NCI-H2227 (cell line): ENCODE results near the gene C3orf70.

Experiments used
- DNase-seq: peaks from one replicate; lab custom pipeline; 2025; ENCODE audit not compliant: unreplicated experiment; lab: John Stamatoyannopoulos, UW

The C3orf70 gene

DNA sequence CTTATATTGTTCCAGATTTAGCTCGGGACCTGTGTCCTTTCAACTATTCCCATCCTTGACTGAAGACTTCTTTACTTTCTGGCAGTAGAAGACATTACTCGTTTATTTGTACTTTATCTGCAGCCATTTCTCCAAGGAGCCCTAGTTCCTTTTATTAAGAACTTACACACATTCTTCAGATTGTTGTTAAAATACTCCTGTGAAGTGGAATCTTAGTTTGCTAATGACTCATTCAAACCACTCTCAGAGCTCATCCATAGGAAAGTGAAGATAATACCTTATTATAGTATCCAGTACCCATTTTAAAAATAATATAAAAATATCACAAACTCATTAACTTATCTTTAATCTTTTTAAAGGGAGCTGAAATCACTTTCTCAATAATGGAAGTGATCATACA lies 63.5 kb downstream of the C3orf70 start:
- no peak for DNase-seq

DNA sequence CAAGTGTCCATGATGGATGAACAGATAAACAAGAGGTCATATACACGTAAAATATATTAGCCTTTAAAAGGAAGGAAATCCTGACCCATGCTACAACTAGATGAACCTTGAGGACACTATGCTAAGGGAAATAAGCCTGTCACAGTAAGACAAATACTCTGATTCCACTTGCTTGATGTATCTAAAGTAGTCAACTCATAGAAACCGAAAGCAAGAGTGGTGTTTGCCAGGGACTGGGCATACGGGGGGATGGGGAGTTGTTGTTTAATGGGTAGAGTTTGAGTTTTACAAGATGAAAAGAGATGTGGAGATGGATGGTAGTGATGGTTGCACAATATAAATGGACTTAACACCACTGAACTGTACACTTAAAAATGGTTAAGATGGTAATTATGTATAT lies 65.4 kb downstream of the C3orf70 start:
- no peak for DNase-seq

DNA sequence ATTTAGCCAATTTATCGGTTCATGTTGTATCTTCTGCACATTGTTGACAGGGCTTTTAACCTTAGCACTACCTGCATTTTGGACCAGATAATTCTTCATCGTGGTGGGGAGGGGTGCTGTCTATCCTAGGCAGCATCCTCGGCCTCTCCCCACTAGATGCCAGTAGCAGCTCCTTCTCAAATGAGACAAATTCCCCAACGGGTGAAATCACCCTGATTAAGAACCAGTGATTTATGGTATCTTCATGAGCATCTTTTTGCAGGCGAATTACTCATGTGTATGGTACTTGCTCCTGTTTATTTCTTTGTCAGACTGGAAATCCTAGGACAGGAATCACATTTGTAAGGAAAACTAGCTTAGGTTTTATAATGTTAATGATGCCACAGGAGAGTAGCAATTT lies 68.0 kb downstream of the C3orf70 start:
- DNase-seq: no peak

DNA sequence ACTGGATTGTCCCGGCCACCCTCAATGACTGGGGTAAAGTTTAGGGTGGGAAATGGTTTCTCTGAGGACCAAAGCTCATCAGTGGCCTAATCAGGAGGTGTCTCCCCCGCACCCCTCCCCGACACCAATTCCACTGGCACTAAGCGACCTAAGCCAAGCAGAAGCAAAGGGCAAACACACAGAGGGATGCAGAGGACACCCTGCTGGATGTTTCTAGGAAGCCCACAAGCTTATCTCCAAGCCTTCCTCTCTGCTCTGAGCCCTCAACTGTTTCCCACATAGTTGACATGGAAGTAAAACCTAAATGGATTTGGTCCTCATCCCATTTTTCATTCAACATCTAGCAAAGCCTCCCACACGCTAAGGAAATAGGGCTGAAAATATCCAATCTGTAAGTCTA lies 68.5 kb downstream of the C3orf70 start:
- no peak for DNase-seq

DNA sequence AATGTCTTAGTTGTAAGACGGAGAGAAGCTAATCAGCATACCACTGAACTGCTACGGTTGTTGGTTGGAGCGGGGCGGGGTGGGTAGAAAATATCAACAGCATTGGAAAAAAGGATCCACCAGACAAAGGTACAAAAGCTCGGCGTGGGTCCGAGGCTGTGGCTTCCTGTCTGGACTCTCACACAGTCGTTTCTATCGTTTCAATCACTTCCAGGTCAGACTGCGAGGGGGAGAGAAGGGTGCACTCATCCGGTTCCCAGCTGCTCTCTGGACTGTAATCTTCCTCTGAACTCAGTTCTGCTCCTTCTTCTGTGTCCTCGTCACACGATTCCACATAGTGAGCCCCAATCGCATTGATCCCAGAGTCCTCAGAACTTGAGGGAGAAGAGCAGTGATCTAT lies 70.0 kb downstream of the C3orf70 start:
- DNase-seq: no peak

DNA sequence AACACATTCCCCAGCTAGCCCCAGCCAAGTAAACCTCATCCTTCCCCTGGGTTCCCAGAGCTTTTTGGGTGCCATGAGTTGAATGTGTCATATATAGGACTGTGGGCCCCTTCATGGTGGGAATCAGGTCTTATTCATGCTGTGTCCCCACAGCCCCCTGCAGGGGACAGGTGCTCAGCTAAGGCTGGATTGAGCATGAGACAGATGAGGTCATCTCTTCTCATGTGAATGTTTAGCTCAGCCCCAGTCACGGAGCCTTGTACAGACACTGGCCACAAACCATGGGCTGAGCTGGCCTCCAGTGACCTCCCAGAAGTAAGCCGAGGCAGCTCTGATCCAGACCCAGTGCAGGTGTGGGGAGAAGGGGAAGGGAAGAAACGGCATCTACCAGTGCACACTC lies 70.7 kb downstream of the C3orf70 start:
- no peak for DNase-seq

DNA sequence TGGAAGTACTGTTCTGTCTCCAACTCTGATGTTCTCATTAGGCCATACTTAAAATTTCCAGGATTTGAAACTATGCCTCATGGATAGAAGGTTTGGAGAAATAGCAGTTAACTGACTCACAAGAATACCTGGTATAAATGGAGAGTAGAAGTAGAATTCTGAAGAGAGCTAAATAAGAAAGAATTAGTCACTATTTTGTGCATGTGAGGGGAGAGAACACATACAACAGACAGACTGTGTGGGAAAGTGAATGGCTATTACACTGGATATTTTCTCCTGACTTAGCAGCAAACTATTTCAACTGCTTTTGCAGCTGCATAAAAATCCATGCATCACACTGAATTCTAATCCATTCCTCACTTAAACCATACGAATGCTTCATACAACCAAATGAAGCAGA lies 71.3 kb downstream of the C3orf70 start:
- DNase-seq: no peak

DNA sequence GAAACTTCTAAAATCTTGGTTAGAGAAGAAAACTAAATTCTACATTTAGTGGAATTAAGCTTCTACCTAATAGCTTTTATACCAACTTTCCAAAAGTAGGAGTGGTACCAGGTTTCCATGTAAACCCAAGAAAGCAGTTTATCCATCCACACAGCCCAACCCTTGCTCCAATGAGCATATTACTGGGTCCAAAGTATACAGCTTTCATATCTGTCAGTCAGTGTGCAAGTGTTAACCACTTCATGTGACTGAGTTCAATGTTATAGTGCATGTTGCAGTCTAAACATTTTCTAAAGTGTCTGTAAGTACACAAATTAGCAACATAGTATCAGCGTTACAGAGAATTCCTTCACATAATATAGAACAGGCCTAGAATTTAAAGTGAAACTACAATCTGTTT lies 73.2 kb downstream of the C3orf70 start:
- DNase-seq: no peak

DNA sequence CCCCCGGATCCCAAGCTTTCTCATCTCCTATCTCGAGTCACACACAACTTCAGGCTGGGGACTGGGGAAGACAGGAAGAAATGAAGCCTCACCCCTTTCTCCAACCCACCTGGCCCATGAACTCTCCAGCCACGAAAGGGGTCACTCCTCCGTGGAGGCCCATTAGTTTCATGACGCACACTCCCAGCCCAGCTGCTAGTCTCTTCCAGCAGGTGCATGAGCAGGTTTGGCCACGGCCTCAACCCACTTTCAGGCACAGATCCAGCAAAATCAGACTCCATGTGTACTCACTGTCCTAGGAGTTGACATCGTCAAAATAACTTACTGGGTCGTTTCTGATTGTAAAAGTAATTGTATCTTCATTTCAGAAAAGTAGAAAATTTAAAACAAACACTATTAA lies 76.6 kb downstream of the C3orf70 start:
- DNase-seq: no peak

DNA sequence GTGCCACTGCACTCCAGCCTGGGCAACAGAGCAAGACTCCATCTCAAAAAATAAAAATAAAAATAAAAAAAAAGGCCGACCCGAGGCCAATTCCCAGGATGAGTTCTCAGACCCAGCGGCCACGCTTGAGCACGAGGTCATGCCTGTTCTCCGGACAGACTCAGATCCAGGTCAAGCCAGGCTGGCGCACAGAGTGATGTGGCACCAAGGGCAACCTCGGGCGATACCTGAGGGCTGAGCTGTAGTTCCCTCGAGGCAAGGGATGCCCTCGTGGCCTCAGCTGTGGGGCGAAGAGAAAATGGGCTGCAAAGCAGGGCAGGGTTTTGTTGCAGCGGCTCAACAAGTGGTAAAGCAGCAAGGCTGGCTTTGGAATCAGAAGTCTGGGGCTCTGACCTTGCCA lies 77.3 kb downstream of the C3orf70 start:
- no peak for DNase-seq

DNA sequence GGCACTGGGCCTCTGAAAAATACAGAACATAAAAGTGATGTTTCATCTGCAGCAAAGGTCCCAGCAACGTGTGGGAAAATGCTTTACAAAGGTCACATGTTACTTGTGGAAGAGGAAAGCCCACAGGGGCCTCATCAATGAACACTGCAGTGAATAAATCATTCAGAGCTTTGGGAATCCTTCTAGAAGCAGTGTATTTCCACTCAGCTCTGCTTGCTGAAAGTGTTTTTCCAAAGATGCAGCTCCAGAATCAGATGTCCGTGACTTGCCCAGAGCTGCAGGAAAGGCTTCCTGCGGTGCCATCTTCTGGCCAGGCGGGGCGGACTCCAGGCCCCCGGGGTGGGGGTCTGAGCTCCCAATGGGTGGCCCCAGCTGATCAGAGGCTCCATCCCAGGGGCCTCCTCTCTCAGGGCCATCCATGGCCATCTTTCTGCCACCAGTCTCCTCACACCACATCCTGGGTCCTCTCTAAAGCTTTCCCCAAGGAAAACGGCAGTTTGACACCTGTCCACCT lies 81.5 kb downstream of the C3orf70 start:
- DNase-seq: no peak

DNA sequence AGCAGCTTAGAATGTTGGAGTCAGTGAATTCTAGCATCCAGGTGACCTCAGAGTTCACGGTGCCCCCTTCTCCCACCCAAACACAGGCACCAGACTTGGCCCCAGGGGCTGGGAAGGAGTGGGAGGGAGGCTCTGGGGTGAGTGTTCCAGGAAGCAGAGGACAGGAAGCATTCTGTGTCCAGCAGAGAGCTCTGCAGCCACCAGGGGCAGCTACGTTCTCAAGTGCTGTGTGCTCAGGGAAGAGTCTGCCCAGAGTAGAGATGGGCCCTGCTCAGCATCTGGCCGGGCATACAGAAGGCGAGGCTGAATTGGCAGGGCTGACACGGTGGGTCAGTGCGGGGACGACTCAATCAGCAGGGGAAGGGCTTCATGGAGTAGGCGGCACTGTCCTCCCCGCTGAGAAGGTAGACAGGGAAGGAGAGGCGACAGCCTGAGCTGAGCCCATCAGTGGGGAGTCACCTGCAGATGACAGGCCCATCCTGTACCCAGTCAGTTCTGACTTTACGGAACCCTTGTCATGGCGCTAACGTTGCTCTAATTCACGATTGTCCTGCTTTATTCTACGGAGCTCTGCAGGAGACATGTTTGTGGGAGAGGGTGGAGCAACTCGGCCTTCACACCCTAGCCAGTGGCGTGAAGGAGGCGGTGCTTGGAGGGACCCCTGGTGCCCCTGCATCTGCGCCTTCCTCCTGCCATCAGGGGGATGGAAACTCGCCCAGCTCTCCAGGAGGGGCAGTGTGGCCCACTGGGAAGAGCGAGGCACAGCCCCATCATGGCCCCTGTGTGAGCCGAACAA lies 82.2 kb downstream of the C3orf70 start:
- DNase-seq: peak; percentile 36

DNA sequence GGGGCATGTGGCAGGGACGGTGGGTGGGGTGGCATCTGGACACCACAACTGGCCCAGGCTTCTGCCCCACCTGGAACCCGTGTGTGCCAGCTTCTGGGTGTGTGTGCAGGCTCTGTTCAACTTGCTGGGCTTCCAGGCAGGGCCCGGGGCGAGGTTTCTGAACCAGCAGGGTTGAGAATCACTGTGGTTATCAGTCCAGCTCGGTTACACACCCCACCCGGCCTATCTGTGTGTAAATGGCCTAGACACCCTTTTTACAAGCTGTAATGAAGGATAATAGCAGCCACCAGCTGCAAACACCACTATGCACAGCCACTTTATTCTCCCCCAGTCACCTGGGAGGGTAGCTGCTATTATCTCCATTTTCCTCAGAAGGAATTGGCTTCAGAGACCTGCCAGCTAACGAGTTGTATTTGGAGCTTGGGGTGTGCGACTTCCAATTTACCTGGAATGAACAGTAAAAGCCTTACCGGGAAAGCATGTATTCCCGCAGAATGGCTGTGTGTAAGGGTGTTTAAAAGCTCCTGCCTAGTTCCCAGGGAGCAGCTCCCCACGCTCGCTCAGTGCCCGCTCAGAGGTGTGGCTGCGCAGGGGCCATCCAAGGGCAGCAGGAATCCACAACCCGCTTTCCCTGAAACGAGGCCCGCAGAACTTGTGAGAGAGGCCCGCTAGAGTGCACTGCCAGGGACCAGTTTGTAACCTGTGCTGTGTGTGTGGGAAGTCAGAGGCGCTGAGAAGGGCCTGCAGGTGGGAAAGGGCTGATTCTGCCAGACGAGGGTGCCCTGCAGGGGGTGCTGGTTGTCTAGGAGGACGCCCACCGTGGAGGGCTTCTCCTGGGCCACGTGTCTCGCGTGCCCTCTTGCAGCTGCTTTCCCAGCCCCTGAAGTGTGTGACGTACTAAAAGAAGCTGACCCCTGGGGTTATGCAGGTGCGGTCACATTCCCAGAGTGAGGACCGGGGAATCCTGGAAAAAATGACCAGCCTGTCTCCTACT lies 83.5 kb downstream of the C3orf70 start:
- peak; percentile 80 for DNase-seq

DNA sequence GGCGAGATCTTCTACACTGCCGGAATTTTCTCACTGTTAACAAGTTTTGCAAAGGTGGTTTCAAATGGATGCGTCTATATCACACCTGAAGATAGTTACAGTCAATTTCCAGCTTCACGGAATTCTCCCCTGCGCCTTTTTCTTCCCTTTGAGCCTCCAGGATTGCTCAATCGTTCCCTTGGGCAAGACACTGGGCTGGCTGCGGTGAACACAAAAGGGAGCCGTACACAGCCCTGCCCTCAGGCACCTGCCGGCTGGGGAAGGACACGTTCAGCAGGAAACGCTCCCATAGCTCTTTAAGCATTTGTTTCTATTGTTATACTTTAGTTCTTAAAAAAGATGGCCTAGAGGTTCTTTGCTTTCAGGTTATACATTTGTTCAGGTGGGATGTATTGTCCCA lies 85.7 kb downstream of the C3orf70 start:
- DNase-seq: no peak

DNA sequence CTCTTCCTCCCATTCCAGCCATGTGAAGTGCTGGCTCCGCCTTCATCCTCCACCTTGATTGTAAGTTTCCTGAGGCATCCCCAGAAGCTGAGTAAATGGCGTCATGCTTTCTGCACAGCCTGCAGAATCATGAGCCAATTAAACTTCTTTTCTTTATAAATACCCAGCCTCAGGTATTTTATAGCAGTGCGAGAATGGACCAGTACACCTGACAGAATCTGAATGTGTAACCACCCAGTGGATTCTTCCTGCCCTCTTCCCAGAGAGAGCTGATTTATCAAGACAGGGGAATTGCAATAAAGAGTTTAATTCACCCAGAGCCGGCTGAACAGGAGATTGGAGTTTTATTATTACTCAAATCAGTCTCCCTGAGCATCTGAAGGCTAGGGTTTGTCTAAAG lies 86.6 kb downstream of the C3orf70 start:
- no peak for DNase-seq

DNA sequence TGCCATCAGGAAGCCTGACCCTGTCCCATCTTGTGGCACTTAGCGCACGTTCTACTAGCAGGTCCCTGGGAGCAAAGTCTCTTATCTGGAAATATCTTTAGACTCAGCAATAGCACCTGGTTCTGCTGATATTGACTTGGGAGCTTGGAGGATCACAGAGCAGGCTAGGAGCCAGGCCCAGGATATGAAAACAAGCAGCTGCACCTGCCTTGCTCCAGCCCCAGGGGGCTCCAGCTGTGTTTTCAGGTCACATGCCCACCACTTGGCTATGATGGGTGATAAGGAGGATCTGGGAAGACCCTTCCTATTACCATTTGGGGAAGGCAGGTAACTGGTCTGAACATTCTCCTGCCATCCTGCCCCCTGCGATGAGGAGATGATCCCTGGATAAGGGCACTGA lies 87.8 kb downstream of the C3orf70 start:
- no peak for DNase-seq

DNA sequence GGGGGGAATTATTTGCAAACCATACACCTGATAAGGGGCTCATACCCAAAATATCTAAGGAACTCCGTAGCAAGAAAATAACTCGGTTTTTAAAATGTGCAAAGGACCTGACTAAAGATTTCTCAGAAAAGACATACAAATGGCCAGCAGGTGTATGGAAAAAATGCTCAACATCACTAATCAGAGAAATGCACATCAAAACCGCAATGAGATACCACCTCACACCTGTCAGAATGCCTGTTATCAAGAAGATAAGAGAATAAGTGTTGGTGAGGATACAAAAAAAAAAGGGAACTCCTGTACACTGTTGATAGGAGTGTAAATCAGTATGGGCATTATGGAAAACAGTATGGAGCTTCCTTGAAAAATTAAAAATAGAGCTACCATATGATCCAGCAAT lies 89.4 kb downstream of the C3orf70 start:
- DNase-seq: no peak

DNA sequence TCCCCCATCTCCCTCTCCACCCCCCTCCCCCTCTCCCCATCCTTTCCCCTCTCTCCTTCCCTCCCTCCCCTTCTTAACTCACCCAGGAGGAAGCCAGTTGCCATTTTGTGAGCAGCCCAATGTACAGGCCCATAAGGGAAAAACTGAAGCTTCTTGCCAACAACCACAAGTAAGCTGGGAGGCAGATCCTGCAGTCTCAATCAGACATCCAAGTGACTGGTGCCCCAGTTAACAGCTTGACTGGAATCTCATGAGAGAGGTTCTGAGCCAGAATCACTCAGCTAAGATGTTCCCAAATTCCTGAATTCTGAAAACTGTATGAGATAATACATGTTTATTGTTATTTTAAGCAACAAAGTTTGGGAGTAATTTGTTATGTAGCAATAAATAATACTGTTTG lies 90.7 kb downstream of the C3orf70 start:
- no peak for DNase-seq

DNA sequence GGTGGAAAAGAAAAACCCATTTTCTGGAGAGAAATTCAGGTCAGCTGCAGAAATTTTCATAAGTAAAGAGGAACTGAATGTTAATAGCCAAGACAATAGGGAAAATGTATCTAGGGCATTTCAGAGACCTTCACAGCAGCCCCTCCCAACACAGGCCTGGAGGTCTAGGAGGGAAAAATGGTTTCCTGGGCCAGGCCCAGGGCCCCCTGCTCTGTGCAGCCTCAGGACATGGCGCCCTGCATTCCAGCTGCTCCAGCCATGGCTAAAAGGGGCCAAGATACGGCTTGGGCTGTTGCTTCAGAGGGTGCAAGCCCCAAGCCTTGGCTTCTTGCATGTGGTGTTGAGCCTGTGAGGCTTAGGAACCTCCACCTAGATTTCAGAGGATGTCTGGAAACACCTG lies 92.2 kb downstream of the C3orf70 start:
- no peak for DNase-seq

DNA sequence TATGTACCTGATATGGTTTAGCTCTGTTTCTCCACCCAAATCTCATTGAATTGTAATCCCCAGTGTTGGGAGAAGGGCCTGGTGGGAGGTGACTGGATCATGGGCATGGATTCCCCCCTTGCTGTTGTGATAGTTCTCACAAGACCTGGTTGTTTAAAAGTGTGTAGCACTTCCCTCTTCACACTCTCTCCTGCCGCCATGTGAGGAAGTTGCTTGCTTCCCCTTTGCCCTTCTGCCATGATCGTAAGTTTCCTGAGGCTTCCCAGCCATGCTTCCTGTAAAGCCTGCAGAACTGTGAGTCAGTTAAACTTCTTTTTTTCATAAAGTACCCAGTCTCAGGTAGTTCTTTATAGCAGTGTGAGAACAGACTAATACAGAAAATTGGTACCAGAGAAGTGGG lies 93.1 kb downstream of the C3orf70 start:
- no peak for DNase-seq

DNA sequence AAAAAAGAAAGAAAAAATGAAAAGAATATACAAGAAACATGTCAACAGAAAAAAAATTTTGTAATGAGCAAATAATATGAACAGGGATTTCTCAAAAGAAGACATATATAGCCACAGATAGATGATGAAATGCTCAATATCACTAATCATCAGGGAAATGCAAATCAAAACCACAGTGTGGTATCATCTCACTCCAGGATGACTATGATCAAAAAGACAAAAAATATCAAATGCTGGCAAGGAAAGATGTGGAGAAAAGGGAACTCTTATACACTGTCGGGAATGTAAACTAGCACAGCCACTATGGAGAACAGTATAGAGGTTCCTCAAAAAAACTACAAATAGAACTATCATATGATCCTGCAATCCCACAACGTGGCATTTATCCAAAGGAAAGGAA lies 94.1 kb downstream of the C3orf70 start:
- no peak for DNase-seq

DNA sequence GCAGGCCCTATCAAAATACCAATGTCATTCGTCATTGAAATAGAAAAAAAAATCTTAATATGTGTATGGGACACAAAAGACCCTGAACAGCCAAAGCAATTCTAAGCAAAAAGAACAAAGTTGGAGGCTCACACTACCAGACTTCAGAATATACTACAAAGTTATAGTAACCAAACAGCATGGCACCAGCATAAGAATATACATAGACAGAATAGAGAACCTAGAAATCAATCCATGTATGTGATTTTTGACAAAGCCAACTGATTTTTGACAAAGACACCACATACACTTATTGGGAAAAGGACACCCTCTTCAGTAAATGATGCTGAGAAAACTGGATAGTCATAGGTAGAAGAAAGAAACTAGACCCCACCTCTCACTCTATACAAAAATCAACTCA lies 95.0 kb downstream of the C3orf70 start:
- no peak for DNase-seq
